ENCODE data around the gene CA10. TPM values are rescaled to one million over a fixed set of nuclear protein-coding genes. Genes with fewer than 3 reads are reported as not detected.

The CA10 gene
- total RNA-seq, 1 experiment from 2014 or later, result not detected

DNA sequence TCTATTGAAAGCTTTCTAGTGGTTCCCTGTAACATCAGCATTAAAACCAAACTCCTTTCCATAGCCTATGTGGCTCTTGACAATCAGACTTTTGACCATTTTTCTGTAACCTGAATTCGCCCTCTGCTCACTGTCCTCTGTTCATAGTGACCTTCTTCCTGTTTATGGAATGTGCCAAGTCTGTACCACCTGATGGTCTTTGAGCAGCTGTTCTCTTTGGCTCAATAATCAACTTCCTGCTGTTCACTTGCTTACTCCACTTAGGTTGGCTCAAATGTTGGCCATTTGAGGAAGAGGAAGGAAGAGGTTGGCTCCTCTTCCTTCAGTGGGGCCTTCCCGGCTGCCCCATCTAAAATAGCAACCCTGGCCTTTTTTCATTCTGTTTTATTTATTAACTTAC, 251.5 kb downstream of the CA10 start:
- Mint-ChIP-seq H3K4me1 (ENCODE audit: low read depth, unreplicated experiment) (no peaks in the 10 kb centered on the region), H3K27ac (ENCODE audit: unreplicated experiment) (no peak overlapping the region), H3K36me3 (ENCODE audit: insufficient read depth, unreplicated experiment) (no peaks in the 10 kb centered on the region), H3K27me3 (ENCODE audit: insufficient read depth, unreplicated experiment) (peaks cover 5% of the 10 kb centered on the region), H3K4me3 (ENCODE audit: unreplicated experiment) (no peak overlapping the region), H3K9me3 (ENCODE audit: unreplicated experiment) (no peaks in the 10 kb centered on the region)
- intact Hi-C loops (cut with micrococcal nuclease; ENCODE audit: unreplicated experiment), result no loop called here
- Histone ChIP-seq H3K36me3 (ENCODE audit: control insufficient read depth, insufficient read depth, low read length) (no peaks in the 10 kb centered on the region), H3K27me3 (replicated peaks; ENCODE audit: control insufficient read depth, insufficient read depth, low read length) (no peaks in the 10 kb centered on the region), H3K9me3 (no peaks in the 10 kb centered on the region), H3K4me3 (ENCODE audit: low read depth, low read length) (no peak overlapping the region), H3K4me1 (no peaks in the 10 kb centered on the region)
- ChIA-PET CTCF (no interaction called here), POLR2A (no interaction called here)
- no peak for DNase-seq
- BruUV-seq (replicated peaks), result no TSS peak
- TF ChIP-seq, protein P1, sequence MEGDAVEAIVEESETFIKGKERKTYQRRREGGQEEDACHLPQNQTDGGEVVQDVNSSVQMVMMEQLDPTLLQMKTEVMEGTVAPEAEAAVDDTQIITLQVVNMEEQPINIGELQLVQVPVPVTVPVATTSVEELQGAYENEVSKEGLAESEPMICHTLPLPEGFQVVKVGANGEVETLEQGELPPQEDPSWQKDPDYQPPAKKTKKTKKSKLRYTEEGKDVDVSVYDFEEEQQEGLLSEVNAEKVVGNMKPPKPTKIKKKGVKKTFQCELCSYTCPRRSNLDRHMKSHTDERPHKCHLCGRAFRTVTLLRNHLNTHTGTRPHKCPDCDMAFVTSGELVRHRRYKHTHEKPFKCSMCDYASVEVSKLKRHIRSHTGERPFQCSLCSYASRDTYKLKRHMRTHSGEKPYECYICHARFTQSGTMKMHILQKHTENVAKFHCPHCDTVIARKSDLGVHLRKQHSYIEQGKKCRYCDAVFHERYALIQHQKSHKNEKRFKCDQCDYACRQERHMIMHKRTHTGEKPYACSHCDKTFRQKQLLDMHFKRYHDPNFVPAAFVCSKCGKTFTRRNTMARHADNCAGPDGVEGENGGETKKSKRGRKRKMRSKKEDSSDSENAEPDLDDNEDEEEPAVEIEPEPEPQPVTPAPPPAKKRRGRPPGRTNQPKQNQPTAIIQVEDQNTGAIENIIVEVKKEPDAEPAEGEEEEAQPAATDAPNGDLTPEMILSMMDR (IDR thresholded peaks at IDR 0.05; ENCODE audit: insufficient read depth in 1 of 2, low read depth in 1 of 2, low read length in 1 of 2, severe bottlenecking in 1 of 2, unreplicated experiment in 1 of 2), result no peak

DNA sequence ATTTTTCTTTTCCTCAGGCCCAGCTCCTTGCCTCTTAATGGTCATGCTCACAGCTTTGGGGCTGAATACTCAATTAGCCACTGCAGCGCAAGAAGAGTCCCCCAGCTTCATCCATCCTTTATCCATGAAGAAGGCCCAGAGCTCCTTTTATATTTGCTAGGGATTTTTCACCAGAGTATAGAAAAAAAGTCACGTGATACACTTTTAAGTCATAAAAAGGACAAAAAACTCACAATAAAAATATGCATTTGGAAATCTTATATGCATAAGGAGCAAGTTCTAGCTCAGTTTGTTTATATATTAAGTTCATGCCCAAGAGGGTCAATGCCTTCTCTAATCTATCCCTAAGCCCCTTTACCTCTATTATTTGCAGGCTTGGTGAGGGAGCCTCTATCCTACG, 254.1 kb downstream of the CA10 start:
- no peak overlapping the region for H3K27ac Mint-ChIP-seq (ENCODE audit: unreplicated experiment)
- no peaks in the 10 kb centered on the region for H3K9me3 Mint-ChIP-seq (ENCODE audit: unreplicated experiment)
- TF ChIP-seq, protein P1 (IDR thresholded peaks at IDR 0.05; ENCODE audit: insufficient read depth in 1 of 2, low read depth in 1 of 2, low read length in 1 of 2, severe bottlenecking in 1 of 2, unreplicated experiment in 1 of 2), result no peak
- H3K27me3 ChIP-seq (replicated peaks; ENCODE audit: control insufficient read depth, insufficient read depth, low read length), result no peaks in the 10 kb centered on the region
- no peaks in the 10 kb centered on the region for H3K4me1 Mint-ChIP-seq (ENCODE audit: low read depth, unreplicated experiment)
- H3K4me1 ChIP-seq, result no peaks in the 10 kb centered on the region
- H3K27me3 Mint-ChIP-seq (ENCODE audit: insufficient read depth, unreplicated experiment), result no peaks in the 10 kb centered on the region
- no TSS peak for BruUV-seq (replicated peaks)
- no peaks in the 10 kb centered on the region for H3K36me3 ChIP-seq (ENCODE audit: control insufficient read depth, insufficient read depth, low read length)
- no peak for DNase-seq
- H3K4me3 ChIP-seq (ENCODE audit: low read depth, low read length), result no peak overlapping the region
- no peaks in the 10 kb centered on the region for H3K36me3 Mint-ChIP-seq (ENCODE audit: insufficient read depth, unreplicated experiment)
- no peaks in the 10 kb centered on the region for H3K9me3 ChIP-seq
- ChIA-PET CTCF (no interaction called here), POLR2A (no interaction called here)
- intact Hi-C loops (cut with micrococcal nuclease; ENCODE audit: unreplicated experiment), result no loop called here
- H3K4me3 Mint-ChIP-seq (ENCODE audit: unreplicated experiment), result no peak overlapping the region

DNA sequence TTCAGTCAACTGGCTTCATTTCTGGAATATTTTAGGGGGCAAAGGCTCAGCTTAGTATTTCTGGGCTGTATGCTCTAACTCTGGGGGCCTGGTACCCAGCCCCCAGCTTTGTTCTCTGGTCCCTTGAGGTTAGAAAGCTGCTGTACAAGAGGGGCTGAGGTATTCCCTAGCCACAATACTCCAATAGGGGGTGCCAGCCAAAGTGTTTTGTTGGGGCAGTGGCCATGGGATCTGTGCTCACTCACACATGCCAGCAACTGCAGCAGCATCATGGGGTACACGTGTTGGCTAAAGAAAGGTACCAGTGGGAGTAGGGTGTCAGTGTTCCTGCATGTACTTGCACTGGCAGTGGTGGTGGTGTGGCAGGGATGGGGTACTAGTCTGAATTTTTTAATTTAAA, 257.3 kb downstream of the CA10 start:
- no peaks in the 10 kb centered on the region for H3K27me3 ChIP-seq (replicated peaks; ENCODE audit: control insufficient read depth, insufficient read depth, low read length)
- H3K27me3 Mint-ChIP-seq (ENCODE audit: insufficient read depth, unreplicated experiment), result no peaks in the 10 kb centered on the region
- POLR2A ChIA-PET, result no interaction called here
- H3K4me3 Mint-ChIP-seq (ENCODE audit: unreplicated experiment), result no peak overlapping the region
- H3K36me3 ChIP-seq (ENCODE audit: control insufficient read depth, insufficient read depth, low read length), result no peaks in the 10 kb centered on the region
- H3K36me3 Mint-ChIP-seq (ENCODE audit: insufficient read depth, unreplicated experiment), result no peaks in the 10 kb centered on the region
- no peak overlapping the region for H3K4me3 ChIP-seq (ENCODE audit: low read depth, low read length)
- H3K4me1 ChIP-seq, result no peaks in the 10 kb centered on the region
- no peak overlapping the region for H3K27ac Mint-ChIP-seq (ENCODE audit: unreplicated experiment)
- intact Hi-C loops (cut with micrococcal nuclease; ENCODE audit: unreplicated experiment), result no loop called here
- H3K9me3 ChIP-seq, result no peaks in the 10 kb centered on the region
- no peak for DNase-seq
- TF ChIP-seq, protein P1 (IDR thresholded peaks at IDR 0.05; ENCODE audit: insufficient read depth in 1 of 2, low read depth in 1 of 2, low read length in 1 of 2, severe bottlenecking in 1 of 2, unreplicated experiment in 1 of 2), result no peak
- CTCF ChIA-PET, result no interaction called here
- no peaks in the 10 kb centered on the region for H3K4me1 Mint-ChIP-seq (ENCODE audit: low read depth, unreplicated experiment)
- no peaks in the 10 kb centered on the region for H3K9me3 Mint-ChIP-seq (ENCODE audit: unreplicated experiment)
- no TSS peak for BruUV-seq (replicated peaks)

Measured in Caco-2 (cell line).